NB4 (cell line): ENCODE results near the gene EGLN3.

Experiments
- CTCF ChIP-seq: IDR thresholded peaks from one replicate; pipeline ENCODE4 v1.5.1; 2012; ENCODE audit warnings: low read depth, low read length
- MYC ChIP-seq: IDR thresholded peaks from 2 replicates; pipeline ENCODE4 v1.6.1; 2011; ENCODE audit warnings: low read depth, low read length
- POLR2A ChIP-seq: IDR thresholded peaks from 2 replicates; pipeline ENCODE4 v1.6.1; 2011; ENCODE audit warnings: mild to moderate bottlenecking; ENCODE audit not compliant: insufficient read length; ENCODE audit errors: extremely low read depth

GRCh38 chr14:33891700-33892099 is 59.2 kb downstream of the EGLN3 start:
- no peak for TF ChIP-seq CTCF
- TF ChIP-seq POLR2A, result no peak
- no peak for TF ChIP-seq MYC
